NK-92 (cell line): ENCODE data around the gene CEP89.
"Not testable (repeated sequence)": the region's sequence is repeated elsewhere in the genome, so short reads cannot be mapped to it uniquely, and the experiment has no call there.

Source experiments
- DNase-seq: peaks from one replicate; lab custom pipeline; 2025; ENCODE audit not compliant: unreplicated experiment; lab: John Stamatoyannopoulos, UW

Gene CEP89

DNA sequence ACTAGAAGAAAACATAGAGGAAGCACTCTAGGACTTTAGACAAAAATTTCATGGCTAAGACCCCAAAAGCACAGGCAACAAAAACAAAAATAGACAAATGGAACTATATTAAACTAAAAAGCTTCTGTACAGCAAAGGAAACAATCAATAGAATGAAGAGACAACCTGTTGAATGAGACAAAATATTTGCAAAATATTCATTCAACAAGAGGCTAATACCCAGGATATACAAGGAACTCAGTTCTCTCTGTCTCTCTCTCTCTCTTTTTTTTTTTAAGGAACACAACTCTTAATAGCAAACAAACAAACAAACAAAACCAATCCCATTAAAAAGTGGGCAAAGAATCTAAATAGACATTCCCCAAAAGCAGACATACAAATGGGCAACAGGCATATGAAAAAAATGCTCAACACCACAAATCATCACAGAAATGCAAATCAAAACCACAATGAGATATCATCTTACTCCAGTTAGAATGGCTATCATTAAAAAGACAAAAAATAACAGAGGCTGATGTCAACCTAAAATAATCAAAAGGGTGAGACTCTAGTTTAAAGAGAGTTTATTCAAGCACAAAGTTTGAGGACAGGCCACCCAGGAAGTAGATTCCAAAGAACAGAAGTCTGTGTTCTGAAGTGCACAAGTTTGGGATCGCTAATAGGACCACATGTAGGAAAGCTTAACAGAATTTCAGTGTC is 75.1 kb downstream of the CEP89 start:
- no peak for DNase-seq

DNA sequence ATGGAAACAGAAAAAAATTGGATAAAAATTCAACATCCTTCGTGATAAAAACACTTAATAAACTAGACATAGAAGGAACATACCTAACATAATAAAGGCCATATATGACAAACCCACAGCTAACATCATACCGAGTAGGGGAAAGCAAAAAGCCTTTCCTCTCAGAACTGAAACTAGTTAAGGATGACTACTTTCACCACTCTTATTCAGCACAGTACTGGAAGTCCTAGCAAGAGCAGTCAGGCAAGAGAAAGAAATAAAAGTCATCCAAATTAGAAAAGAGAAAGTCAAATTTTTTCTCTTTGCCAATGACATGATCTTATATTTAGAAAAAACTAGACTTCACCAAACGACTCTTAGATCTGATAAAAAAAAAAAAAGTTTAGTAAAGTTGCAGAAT is 76.4 kb downstream of the CEP89 start:
- DNase-seq = no peak

DNA sequence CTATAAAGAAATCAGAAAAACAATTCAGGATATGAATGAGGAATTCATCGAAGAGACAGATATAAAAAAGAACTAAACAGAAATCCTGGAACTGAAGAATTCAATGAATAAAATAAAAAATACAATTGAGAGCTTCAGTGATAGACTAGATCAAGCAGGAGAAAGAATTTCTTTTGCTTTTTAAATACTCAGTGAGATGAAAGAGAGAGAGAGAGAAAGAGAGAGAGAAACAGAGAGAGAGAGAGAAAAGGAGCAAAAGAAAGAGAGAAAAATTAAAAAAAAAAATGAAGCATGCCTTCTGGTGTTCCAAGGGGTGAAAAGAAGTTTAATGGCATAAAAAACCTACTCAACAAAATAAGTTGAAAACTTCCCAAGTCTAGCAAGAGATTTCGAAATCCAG is 80.1 kb downstream of the CEP89 start:
- no peak for DNase-seq

DNA sequence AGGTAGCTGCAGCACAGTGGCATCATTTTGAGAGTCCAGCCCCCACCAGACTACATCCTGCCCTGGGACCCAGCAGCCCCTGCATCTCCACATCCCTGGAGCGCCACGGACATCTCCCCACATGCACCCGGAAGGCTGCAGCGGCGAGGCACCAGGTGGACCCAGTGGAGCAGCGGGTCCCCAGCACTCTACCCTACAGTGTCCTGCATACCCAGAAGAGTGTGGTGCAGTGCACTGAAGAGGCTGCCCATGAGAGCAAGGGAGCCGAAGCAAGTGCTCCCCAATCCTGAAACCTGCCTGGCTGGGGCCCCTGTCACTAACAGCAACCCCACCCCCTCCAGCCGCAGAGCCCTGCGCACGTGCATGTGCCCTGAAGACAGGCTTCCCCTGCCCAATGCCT is 80.9 kb downstream of the CEP89 start:
- no peak for DNase-seq

DNA sequence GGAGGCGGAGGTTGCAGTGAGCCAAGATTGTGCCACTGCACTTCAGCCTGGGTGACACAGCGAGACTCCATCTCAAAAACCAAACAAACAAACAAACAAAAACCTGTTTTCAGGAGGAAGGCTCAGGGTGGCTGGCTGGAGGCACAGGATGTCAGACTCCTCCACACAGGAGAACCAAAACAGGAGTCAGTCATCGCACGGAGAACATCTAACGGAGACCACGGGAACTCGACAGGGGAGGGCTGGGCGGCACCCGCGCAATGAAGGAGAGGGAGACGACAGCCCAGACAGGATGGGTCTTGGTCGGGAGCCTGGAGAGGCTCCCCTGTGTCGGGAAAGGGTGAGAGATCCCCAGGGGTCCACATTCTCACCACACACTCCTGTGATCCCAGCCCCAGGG is 81.4 kb downstream of the CEP89 start:
- no peak for DNase-seq

DNA sequence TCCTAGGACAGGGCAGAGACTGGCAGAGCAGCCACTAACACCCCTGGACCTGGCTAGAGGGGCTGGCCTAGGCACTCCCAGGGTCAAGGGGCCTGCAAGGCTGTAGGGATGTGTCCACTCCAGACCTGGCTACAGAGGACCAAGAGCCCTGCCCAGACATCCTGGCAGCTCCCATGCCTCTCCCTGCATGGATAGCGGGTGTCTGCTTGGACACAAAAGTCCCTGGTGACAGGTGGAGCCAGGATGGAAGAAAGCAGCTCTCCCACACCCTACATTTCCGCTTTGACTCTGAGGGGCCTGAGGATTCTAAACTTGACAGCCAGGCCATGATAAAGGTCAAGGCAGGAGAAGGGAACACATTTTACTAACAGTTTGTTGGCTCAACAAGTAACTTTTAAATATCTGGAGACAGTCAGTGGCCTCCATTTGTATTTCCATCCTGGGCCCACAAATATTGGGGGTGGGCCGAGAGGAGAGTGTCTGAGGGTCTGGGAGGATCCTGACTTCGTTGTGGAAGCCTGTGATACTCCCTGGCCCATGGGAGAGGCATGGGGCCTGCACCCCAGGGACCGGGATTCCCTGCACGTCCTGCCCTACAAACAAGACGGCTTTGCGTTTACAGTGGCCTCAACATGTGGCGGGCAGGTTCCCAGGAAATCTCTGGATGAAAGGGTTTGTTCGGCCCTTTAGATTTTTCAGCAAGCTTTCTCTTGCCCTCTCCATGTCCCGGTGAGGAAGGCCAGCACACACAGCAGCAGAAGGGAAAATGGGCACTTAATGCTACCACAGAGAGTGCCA is 82.4 kb downstream of the CEP89 start:
- DNase-seq = no peak

DNA sequence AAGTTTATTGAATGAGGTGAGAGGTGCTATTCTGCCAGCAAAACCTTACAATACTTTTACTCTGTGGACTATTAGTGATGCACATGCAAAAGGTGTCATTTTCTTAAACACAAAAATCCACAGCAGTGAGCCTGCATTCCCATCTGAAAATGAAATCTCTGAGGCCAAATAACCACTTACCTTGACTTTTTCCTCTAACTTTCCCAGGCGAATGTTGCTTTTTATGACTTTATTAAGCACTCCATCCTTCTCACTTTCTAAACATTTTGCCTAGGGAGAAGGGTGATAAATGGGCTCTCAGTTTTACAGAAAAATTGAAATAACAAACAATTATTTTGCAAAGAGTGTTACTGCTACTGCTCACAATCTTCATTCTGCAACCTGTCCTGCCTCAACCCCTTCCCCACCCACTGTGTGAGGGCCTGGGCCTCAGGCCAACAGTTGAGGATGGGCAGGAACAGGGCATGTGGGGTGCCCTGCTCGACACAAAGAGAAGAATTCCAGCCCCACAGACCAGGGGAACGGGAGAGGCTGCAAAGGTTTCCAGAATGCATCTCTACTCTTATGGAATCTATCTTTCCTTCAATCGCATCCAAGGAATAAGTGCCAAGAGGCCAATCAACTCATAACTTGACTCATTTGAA is 84.1 kb downstream of the CEP89 start:
- DNase-seq = no peak

DNA sequence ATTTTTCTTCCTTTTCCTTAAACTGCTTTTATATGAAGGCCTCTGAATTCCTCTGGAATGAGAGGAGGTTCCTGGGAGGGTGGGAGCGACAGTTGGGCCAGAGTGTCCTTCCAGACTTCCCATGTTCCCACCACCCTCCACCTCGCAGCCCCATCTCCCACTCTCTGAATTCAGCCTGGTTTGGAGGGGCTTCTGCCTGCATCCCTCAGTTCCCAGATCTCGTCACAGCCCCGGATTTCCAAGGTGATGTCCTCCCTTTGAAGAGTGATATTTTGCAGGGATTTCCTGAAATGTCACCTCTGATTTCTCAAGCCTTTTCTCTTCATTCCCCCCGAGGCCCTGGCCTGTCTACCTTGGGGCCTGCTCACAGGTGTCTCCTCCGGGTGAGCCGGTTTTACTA is 85.5 kb downstream of the CEP89 start:
- DNase-seq = no peak

DNA sequence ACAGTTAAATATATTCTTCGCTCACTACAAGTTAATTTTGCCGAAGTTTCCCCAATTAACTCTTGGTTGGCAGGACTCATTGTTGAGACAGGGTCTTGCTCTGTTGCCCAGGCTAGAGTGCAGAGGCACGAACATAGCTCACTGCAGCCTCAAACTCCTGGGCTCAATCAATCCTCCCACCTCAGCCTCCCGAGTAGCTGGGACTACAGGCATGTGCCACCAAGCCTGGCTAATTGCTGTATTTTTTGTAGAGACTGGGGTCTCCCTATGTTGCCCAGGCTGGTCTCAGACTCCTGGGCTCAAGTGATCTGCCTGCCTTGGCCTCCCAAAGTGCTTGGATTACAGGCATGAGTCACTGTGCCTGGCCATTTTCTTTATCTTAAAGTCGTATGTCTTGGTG is 86.5 kb downstream of the CEP89 start:
- DNase-seq = not testable (repeated sequence)

DNA sequence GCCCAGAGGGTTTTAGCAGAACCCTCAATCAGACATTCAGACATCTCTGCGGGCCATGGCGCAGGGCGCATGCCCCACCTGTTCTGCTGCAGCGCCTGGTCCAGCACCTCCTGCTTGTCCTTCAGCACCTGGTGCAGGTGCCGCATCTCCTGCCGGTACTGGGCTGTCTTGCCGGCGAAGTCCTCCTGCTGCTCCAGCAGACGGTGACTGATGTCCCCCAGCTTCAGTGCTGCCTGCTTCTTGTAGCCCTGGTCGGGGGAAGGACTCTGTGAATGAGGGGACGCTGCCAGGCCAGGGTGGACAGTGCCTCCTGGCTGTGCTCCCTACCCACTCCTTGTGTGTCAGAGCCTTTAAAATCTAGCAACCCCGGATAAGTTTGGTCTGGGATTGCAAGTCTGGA is 90.0 kb downstream of the CEP89 start:
- no peak for DNase-seq

DNA sequence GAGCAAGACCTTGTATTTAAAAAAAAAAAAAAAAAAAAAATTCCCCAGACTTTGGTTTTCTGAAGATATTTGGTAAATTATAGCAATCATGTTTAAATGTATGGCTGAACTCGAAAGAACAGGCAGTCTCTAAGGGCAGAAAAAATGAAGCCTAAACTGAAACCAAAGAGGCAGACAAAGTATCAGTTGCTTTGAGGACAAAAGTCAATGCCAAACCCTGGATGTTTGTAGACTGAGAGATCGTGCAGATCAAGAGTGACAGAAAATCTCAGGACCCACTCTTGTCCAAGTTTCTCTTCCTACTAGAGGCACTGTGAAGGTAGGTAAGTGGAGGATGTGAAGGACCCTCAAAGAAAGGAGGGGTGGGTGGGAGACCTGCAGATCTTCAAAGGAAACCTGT is 91.1 kb downstream of the CEP89 start:
- DNase-seq = no peak

DNA sequence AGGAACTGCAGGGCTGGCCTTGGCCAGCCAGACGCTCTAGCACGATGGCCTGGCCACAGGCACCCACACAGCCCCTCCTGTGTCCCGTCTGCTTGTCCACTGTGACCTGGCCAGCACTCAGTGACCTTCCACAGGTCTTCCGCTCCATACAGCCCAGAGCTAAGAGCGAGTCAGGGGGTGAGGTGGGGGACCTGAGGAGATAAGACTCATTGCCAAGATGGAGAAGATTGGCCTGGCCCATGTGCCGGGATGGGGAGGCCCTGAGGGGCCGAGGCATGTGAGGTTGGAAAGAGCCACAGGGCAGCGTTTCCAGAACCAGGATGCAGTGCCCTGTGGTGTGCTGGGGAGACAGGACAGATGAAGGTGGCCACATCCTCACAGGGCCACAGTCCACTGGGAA is 92.0 kb downstream of the CEP89 start:
- DNase-seq = no peak

DNA sequence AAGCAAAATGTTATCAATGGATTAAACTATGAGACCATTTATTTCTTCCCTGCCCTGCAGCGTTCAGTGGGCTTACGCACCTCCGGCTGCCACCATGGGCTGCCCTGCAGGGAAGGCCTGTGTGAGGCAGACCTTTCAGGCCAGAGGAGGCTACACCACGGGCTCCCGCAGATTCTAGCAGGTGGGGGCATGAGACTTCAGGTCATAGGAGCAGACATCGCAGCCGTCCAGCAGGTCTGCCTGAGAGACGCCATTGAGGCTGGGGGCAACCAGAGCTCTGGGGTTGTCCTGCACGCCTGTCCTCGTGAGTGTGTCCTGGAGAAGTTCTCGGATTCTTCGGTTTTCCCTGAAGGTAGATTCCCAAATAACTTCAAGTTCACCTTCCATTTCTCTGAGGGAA is 92.8 kb downstream of the CEP89 start:
- DNase-seq = no peak

DNA sequence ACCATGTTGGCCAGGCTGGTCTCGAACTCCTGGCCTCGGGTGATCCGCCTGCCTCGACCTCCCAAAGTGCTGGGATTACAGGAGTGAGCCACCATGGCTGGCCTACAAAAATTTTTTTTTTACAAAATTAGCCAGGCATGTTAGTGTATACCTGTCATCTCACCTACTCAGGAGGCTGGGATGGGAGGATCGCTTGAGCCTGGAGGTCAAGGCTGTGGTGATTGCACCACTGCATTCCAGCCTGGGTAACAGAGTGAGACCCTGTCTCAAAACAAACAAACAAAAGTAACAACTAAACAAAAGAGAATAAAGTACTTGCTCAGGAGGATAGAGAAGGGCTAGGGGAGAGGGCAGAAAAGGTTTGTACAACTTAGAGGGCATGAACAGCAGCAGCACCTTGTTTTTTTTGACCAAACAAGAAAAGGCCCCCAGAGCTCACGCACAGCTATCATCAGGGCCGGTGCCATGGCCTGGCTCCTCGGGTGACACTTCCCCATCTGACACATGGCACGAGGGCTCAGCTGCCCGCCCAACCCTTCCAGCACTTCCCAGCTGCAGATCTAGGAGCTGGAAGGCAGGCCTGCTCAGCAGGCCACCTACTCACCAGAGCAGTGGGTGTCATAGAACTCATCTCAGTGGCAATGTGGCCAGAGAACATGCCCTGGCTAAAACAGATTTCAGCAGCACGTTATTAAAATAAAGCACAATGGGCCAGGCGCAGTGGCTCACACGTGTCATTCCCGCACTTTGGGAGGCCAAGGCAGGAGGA is 93.6 kb downstream of the CEP89 start:
- DNase-seq = no peak

DNA sequence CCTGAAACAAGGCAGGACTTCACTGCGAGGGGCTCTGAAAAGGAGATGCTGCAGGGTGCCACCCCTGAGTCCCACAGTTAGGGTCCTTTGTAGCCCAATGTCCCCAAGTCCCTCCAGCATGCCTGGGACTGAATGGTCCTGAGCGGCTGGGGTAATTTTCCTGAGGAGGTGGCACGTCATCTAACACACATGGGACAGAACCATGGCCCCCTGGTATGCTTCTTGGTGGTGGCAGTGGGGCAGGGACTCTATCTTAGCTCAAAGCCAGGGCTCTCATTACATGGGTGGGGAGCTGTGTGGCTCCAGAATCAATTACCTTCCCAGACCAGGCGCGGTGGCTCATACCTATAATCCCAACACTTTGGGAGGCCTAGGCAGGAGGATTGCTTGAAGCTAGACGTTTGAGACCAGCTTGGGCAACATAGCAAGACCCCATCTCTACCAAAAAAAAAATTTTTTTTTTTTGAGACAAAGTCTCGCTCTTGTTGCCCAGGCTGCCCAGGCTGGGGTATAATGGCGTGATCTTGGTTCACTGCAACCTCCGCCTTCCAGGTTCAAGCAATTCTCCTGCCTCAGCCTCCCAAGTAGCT is 94.3 kb downstream of the CEP89 start:
- DNase-seq = no peak

DNA sequence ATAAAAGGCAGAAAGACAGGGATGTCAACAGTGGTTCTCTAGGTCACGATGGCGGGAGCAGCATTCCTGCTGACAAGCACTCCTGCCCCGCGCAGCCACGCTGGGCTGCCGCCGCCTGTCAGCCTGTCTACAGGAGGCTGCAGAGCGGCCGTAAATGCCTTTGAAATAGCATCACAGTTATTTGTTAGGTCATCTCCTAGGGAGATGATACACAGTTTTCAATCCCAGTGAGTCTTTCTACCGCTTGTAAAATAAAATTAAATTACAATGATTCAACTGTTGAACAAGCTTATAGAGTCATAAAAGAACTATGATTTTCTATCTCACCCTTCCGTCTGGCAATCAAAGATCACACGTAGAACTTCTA is 94.9 kb downstream of the CEP89 start:
- no peak for DNase-seq

DNA sequence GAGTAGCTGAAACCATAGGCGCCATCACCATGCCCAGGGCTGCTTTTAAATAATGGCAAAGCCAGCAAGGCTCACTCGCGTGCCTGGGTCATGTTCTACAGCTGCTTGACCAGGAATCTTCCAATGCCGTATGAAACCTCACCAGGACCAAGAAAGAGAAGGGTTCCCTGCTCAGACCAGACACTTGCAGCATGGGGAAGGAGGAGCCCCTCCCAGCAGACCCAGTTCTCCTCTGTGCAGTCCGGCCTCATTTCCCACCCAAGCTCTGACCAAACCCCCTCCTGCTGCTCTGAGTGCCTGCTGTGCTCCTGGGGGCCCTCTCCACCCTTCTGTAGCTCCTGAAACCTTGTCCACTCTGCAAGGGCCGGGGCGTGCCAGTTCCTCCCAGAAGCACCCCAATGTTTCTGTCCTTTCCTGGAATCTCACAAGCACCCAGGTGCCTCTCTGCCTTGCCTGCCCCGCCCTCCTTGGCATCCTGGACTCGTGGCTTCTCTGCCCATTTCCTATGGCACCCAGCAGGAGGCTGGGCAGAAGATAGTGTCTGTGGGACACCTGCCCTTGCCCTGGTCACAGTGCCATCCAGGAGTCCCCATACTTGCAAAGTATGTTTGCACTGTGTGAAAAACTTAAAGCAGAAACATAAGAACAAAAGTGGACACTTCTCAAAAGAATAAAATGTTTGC is 95.4 kb downstream of the CEP89 start:
- no peak for DNase-seq

DNA sequence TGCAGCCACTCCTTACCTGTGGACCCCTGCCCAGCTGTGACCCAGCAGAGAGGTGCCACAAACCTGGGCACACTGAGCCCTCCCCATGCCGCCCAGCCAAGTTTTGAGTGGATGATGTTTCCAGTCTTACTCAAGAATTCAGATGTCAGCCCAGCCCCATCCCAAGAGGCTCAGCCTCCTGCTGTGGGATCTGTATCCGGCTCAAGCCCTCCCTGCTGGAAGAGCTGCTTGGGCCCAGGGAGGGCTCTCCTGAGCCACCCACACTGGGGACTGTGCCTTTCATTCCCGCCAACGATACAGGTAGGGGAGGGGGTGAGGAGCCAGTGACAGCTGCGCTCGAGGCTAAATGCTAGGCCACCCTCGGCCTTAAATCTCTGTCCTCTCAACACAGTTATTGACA is 96.3 kb downstream of the CEP89 start:
- DNase-seq = no peak

DNA sequence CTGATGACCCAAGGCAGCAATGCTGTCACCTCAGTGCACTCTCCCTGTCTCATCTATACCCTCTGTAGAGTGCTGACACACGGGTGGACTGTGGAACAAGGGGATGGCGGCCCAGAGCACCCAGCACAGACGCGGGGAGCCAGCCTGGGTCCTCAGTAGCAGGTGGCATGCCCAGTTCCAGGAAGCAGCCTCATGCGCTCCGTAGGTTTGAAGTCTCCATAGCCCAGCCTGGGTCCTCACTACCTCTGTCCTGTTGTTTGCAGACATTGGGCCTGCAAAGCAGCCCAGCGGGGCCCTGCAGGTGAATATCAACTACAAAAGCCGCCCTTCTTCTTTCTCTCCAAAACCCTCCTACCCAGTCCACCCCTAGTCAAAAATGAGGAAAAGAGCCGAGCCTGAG is 97.2 kb downstream of the CEP89 start:
- no peak for DNase-seq

DNA sequence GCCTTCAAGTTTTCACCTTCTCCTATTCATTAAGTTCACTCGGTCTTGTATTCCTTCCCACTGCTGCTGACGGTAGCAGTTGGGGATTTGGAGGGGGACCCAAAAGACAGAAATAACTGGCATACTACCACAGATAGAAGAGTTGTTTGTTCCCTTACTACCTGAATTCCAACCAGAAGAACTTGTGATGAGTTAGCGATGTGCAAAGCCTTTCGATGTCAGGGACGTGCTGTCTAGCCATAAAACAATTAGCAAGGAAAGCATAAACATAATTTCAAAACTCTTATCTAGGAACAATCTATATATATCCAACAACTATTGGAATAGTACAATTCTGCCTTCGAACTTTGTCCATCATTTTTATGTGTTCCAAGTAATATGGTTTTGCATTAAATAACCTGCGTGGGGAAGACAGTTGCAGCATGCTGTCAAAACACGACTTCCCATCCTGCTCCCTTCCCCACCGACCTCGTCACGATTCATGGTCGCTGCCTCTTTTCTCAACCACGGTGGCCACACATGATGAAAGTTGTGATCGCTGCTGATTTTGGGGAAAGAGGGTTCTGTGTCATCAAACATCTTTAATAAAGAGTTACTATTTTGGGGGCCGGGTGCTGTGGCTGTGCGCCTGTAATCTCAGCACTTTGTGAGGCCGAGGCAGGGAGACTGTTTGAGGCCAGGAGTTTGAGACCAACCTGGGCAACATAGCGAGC is 98.4 kb downstream of the CEP89 start:
- no peak for DNase-seq
